ENCODE measurements around the gene ANKRD63. TPM values are rescaled to one million over a fixed set of nuclear protein-coding genes. Genes with fewer than 3 reads are reported as not detected.

The ANKRD63 gene
- total RNA-seq, 1 experiment from 2014 or later: 1.2 TPM

DNA sequence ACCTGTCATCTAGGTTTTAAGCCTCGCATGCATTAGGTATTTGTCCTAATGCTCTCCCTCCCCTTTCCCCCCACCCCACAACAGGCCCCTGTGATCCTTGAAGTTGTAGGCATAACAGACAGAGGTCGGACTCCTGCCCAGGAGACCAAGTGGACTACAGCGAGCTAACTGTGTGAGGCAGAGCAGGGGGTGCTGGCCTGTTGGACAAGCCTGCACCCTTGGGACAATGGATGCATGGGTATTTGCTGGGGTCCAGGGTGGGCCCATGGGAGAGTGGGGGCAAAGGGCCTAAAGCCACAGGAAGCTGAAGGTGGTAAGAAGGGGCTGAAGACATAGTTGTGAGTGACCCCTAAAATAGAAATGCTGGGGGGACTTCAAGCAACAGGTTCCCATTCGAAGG, 22.4 kb upstream of the ANKRD63 start:
- Histone ChIP-seq H4K20me1 (ENCODE audit: low read length) (no peaks in the 10 kb centered on the region), H3K9me2 (replicated peaks; ENCODE audit: low read length) (no peaks in the 10 kb centered on the region), H3K4me2 (ENCODE audit: low read length) (no peak overlapping the region), H3K4me3 (ENCODE audit: low read length) (no peak overlapping the region), H3F3A (ENCODE audit: low read length, unreplicated experiment) (no peaks in the 10 kb centered on the region), H3K27ac (ENCODE audit: low read length) (no peak overlapping the region), H2AFZ (ENCODE audit: low read length) (no peak overlapping the region), H3K79me2 (ENCODE audit: low read length) (no peaks in the 10 kb centered on the region), H3K4me1 (ENCODE audit: insufficient read depth, low read length) (no peaks in the 10 kb centered on the region), H3K27me3 (ENCODE audit: low read length) (no peaks in the 10 kb centered on the region), H3K36me3 (ENCODE audit: low read depth, low read length) (no peaks in the 10 kb centered on the region), H3K9ac (ENCODE audit: low read length) (no peak overlapping the region), H3K9me3 (ENCODE audit: low read length) (no peaks in the 10 kb centered on the region)
- ATAC-seq (no peak), DNase-seq (no peak)
- TF ChIP-seq CTCF (conservative IDR thresholded peaks at IDR 0.05; ENCODE audit: low read depth, low read length): no peak
- TF ChIP-seq EZH2phosphoT487 (IDR thresholded peaks at IDR 0.05; ENCODE audit: borderline replicate concordance, low read length): no peak
- no peak for TF ChIP-seq EZH2 (IDR thresholded peaks at IDR 0.05; ENCODE audit: low read length, unreplicated experiment)
- ChIA-PET POLR2A (ENCODE audit: unreplicated experiment) (no interaction called here), CTCF (no interaction called here)
- BruUV-seq (replicated peaks): no TSS peak
- intact Hi-C loops (cut with micrococcal nuclease): no loop called here

GRCh38 chr15:40303576-40303975, 20.7 kb upstream of the ANKRD63 start:
- Histone ChIP-seq H3K4me2 (ENCODE audit: low read length) (no peak overlapping the region), H3F3A (ENCODE audit: low read length, unreplicated experiment) (no peaks in the 10 kb centered on the region), H4K20me1 (ENCODE audit: low read length) (no peaks in the 10 kb centered on the region), H3K9me3 (ENCODE audit: low read length) (no peaks in the 10 kb centered on the region), H3K27ac (ENCODE audit: low read length) (no peak overlapping the region), H3K4me1 (ENCODE audit: insufficient read depth, low read length) (no peaks in the 10 kb centered on the region), H3K79me2 (ENCODE audit: low read length) (no peaks in the 10 kb centered on the region), H2AFZ (ENCODE audit: low read length) (no peak overlapping the region), H3K27me3 (ENCODE audit: low read length) (no peaks in the 10 kb centered on the region), H3K9ac (ENCODE audit: low read length) (no peak overlapping the region), H3K36me3 (ENCODE audit: low read depth, low read length) (no peaks in the 10 kb centered on the region), H3K9me2 (replicated peaks; ENCODE audit: low read length) (no peaks in the 10 kb centered on the region), H3K4me3 (ENCODE audit: low read length) (no peak overlapping the region)
- no peak for TF ChIP-seq CTCF (conservative IDR thresholded peaks at IDR 0.05; ENCODE audit: low read depth, low read length)
- no peak for TF ChIP-seq EZH2 (IDR thresholded peaks at IDR 0.05; ENCODE audit: low read length, unreplicated experiment)
- TF ChIP-seq EZH2phosphoT487 (IDR thresholded peaks at IDR 0.05; ENCODE audit: borderline replicate concordance, low read length): no peak
- POLR2A ChIA-PET (ENCODE audit: unreplicated experiment): interaction anchor here (0.6 kb wide), 1 partner anchor 19 kb away, joined by 3 read pairs; no protein-coding TSS in a partner anchor
- BruUV-seq (replicated peaks): no TSS peak
- ATAC-seq: no peak
- DNase-seq: no peak
- intact Hi-C loops (cut with micrococcal nuclease): no loop called here
- CTCF ChIA-PET: no interaction called here

- CTCF ChIA-PET: no interaction called here
- intact Hi-C loops (cut with micrococcal nuclease): no loop called here
These were observed 20.1 kb upstream of the ANKRD63 start for GRCh38 chr15:40302981-40303380.

More at GRCh38 chr15:40302981-40303380, 20.1 kb upstream of the ANKRD63 start:
- Histone ChIP-seq H4K20me1 (ENCODE audit: low read length) (no peaks in the 10 kb centered on the region), H3K4me2 (ENCODE audit: low read length) (no peak overlapping the region), H3K36me3 (ENCODE audit: low read depth, low read length) (no peaks in the 10 kb centered on the region), H3K4me3 (ENCODE audit: low read length) (no peak overlapping the region), H3K9ac (ENCODE audit: low read length) (no peak overlapping the region), H2AFZ (ENCODE audit: low read length) (no peak overlapping the region), H3K79me2 (ENCODE audit: low read length) (no peaks in the 10 kb centered on the region), H3K27me3 (ENCODE audit: low read length) (no peaks in the 10 kb centered on the region), H3K4me1 (ENCODE audit: insufficient read depth, low read length) (no peaks in the 10 kb centered on the region), H3K27ac (ENCODE audit: low read length) (no peak overlapping the region), H3K9me3 (ENCODE audit: low read length) (no peaks in the 10 kb centered on the region), H3K9me2 (replicated peaks; ENCODE audit: low read length) (no peaks in the 10 kb centered on the region), H3F3A (ENCODE audit: low read length, unreplicated experiment) (no peaks in the 10 kb centered on the region)
- ATAC-seq (no peak), DNase-seq (no peak)
- TF ChIP-seq CTCF (conservative IDR thresholded peaks at IDR 0.05; ENCODE audit: low read depth, low read length) (no peak), EZH2phosphoT487 (IDR thresholded peaks at IDR 0.05; ENCODE audit: borderline replicate concordance, low read length) (no peak), EZH2 (IDR thresholded peaks at IDR 0.05; ENCODE audit: low read length, unreplicated experiment) (no peak)
- POLR2A ChIA-PET (ENCODE audit: unreplicated experiment): interaction anchor here (0.6 kb wide), 1 partner anchor 20 kb away, joined by 3 read pairs; no protein-coding TSS in a partner anchor
- no TSS peak for BruUV-seq (replicated peaks)
